ENCODE measurements around the gene SGK1.

The SGK1 gene

DNA sequence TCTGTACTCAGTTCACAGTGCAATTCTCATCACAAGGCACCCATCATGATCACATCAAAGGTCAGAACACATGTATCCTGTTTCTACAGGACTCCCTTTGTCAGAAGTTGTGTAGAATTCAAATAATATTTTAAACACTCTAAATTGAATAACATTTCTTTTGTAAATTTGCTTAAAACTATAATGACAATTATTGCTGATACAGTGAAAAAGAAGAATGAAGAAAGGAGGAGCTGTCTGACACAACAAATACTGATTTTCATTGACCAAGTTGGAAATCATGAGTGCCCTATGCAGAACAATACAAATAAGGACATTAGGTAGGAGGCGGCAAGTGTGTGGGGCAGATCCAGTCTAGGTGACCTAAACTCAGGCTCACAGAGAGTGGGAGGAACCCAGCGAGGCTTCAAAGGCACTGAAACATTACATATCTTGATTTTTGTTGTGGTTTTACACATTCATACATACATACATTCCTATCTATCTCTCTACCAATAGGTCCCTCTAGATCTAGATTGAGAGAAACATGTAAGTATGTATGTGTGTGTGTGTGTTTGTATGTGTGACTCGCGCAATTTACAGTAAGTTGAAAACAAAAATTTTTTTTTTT lies 186.3 kb downstream of the SGK1 start:
- H3K27ac ChIP-seq (ENCODE audit: low read depth, low read length): no peak overlapping the region
- H3K9me3 ChIP-seq (ENCODE audit: low read length): no peaks in the 10 kb centered on the region
- no peak overlapping the region for H3K4me3 ChIP-seq (ENCODE audit: low read depth in 1 of 2, low read length in 2 of 2)
- H3K27me3 ChIP-seq (ENCODE audit: control insufficient read depth in 1 of 2, insufficient read depth in 2 of 2, low read length in 2 of 2): no peaks in the 10 kb centered on the region
- H3K36me3 ChIP-seq (ENCODE audit: insufficient read depth, low read length): no peaks in the 10 kb centered on the region
- H3K9ac ChIP-seq (ENCODE audit: low read length): no peak overlapping the region
- no peaks in the 10 kb centered on the region for H3K4me1 ChIP-seq (ENCODE audit: insufficient read depth, low read length)

DNA sequence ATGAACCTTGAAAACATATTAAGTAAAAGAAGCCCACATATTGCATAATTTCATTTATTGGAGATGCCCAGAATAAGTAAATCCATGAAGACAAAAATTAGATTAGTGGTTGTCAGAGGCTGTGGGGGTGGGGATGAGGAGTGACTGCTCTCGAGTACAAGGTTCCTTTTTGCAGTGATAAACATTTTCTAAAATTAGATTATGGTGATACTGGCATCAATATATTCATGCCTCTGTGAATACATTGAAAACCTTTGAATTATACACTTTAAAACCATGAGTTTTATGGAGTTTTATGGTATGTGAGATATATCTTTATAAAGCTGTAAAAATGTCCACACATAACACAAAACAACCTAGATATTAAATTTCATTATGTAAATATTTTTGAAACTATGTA lies 189.8 kb downstream of the SGK1 start:
- Histone ChIP-seq H3K9ac (ENCODE audit: low read length) (no peak overlapping the region), H3K4me3 (ENCODE audit: low read depth in 1 of 2, low read length in 2 of 2) (no peak overlapping the region), H3K27me3 (ENCODE audit: control insufficient read depth in 1 of 2, insufficient read depth in 2 of 2, low read length in 2 of 2) (no peaks in the 10 kb centered on the region), H3K36me3 (ENCODE audit: insufficient read depth, low read length) (no peaks in the 10 kb centered on the region), H3K27ac (ENCODE audit: low read depth, low read length) (no peak overlapping the region), H3K4me1 (ENCODE audit: insufficient read depth, low read length) (no peaks in the 10 kb centered on the region), H3K9me3 (ENCODE audit: low read length) (no peaks in the 10 kb centered on the region)

GRCh38 chr6:134123666-134124208 lies 194.2 kb downstream of the SGK1 start:
- Histone ChIP-seq H3K27ac (ENCODE audit: low read depth, low read length) (no peak overlapping the region), H3K4me1 (ENCODE audit: insufficient read depth, low read length) (no peaks in the 10 kb centered on the region), H3K4me3 (ENCODE audit: low read depth in 1 of 2, low read length in 2 of 2) (no peak overlapping the region), H3K27me3 (ENCODE audit: control insufficient read depth in 1 of 2, insufficient read depth in 2 of 2, low read length in 2 of 2) (no peaks in the 10 kb centered on the region), H3K9ac (ENCODE audit: low read length) (no peak overlapping the region), H3K36me3 (ENCODE audit: insufficient read depth, low read length) (no peaks in the 10 kb centered on the region), H3K9me3 (ENCODE audit: low read length) (no peaks in the 10 kb centered on the region)

DNA sequence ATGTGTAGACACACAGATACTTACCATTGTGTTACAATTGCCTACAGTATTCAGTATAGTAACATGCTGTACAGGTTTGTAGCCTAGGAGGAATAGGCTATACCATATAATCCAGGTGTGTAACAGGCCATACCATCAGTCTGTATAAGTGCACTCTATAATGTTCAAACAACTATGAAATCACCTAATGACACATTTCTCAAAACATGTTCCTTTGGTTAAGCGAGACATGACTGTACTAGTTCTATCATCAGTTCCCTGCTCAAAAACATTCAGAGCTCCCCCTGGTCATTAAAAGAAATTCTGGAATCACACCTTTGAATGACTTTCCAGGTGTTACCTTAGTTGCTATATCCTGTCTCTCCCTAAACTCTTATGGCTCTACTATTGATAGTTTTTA lies 195.1 kb downstream of the SGK1 start:
- Histone ChIP-seq H3K4me3 (ENCODE audit: low read depth in 1 of 2, low read length in 2 of 2) (no peak overlapping the region), H3K27ac (ENCODE audit: low read depth, low read length) (no peak overlapping the region), H3K27me3 (ENCODE audit: control insufficient read depth in 1 of 2, insufficient read depth in 2 of 2, low read length in 2 of 2) (no peaks in the 10 kb centered on the region), H3K4me1 (ENCODE audit: insufficient read depth, low read length) (no peaks in the 10 kb centered on the region), H3K9me3 (ENCODE audit: low read length) (no peaks in the 10 kb centered on the region), H3K36me3 (ENCODE audit: insufficient read depth, low read length) (no peaks in the 10 kb centered on the region), H3K9ac (ENCODE audit: low read length) (no peak overlapping the region)

GRCh38 chr6:134119486-134119885 lies 198.4 kb downstream of the SGK1 start:
- peaks cover 0 to 9% of the 10 kb centered on the region in 2 donors for H3K27me3 ChIP-seq (ENCODE audit: control insufficient read depth in 1 of 2, insufficient read depth in 2 of 2, low read length in 2 of 2)
- H3K9me3 ChIP-seq (ENCODE audit: low read length): no peaks in the 10 kb centered on the region
- H3K27ac ChIP-seq (ENCODE audit: low read depth, low read length): no peak overlapping the region
- no peaks in the 10 kb centered on the region for H3K36me3 ChIP-seq (ENCODE audit: insufficient read depth, low read length)
- H3K4me1 ChIP-seq (ENCODE audit: insufficient read depth, low read length): no peaks in the 10 kb centered on the region
- no peak overlapping the region for H3K9ac ChIP-seq (ENCODE audit: low read length)
- H3K4me3 ChIP-seq (ENCODE audit: low read depth in 1 of 2, low read length in 2 of 2): no peak overlapping the region
